ENCODE results near the gene TECR.
"Not testable (repeated sequence)": the region's sequence is repeated elsewhere in the genome, so short reads cannot be mapped to it uniquely, and the experiment has no call there.

The TECR gene

GRCh38 chr19:14540741-14541525 is 11.5 kb downstream of the TECR start:
- DNase-seq = no peak

DNA sequence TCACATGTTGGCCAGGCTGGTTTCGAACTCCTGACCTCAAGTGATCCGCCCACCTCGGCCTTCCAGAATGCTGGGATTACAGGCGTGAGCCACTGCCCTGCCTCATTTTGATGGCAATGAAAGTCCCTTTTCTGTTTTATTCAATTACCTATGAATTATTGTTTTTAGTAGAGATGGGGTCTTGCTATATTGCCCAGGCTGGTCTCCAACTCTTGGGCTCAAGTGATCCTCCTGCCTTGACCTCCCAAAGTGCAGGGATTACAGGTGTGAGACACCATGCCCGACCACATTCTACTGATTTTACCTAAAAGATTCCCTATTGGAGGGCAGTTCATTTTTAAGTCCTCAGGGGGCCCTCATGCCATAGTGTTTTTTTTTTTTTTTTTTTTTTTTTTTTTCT is 12.6 kb downstream of the TECR start:
- DNase-seq = not testable (repeated sequence)

DNA sequence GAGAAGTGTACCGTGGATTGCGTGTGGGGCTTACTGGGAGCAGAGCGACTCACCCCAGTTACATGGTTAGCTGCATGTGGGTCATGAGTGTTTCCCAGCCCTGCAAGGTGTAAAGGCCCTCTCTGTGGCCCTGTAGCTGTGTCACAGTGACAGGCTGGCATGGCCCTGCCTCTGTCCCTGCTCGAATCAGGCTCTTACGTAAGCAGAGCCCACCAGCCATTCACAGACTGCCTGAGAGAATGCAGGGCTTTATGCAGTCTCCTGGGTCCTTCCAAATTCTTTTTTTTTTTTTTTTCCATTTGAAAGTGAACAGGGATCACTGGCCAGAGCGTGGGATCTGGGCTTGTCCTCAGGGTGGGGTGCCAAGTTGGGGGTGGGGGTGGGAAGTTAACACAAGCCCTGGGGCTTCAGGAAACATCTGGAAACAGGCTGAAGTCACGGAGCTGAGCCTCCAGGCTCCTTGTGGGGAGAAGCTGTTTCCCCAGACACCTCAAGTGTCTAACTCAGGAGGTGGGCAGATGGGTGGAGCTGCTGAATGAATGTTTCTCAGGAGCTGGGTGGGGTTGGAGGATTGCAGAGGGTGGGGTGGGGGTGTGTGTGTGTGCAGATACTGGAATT is 13.4 kb downstream of the TECR start:
- DNase-seq = no peak

DNA sequence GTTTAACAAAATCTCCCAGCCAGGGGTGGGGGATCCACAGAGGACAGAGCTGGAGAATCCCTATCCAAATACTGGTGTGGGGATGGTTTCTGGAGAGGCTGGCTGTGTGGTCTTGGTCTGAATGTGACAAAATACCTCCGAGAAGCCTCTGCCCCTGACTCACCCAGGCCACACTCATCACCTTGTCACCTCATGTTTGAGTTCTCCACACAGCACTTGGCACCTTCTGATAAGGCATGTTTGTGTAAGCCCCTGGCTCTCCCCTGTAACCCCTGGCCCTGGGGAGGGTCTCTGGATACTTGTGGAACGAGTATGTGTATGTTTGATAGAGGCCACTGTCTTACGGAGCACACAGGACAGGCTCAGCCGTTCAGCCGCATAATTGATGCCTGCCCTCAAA is 14.7 kb downstream of the TECR start:
- DNase-seq = no peak

DNA sequence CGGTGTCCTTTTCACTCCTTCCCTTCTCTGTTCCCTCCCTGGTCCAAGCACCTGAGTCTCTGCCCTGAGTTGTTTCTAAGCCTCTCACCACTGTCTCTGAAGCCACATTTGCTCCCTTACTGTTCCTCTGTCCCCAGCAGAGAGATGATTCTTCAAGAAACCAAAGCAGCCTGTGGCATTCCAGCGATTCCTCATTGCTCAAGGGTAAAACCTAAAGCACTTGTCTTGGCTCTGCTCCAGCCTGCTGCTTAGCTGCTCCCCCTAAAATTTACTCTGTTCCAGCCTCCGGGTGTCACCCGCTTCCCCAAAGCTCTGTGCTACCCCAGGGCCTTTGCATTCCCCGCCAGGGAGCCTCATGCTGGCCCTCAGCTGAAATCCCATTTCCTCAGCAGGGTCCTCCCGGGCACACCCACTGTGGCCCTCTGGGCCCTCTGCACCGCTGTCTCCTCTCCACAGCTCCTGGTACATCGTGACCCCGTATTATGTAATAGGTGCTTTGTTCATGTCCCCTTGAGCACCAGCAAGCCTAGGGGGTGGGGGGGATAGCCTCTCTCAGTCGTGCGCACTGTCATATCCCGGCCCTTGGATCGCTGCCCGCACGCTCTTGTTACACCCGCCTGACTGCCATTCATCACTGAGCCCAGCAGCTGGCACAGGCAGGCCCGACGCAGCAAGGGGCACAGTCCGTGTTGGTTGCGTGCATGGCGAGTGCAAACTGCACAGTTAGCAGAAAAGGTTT is 15.8 kb downstream of the TECR start:
- no peak for DNase-seq

- DNase-seq = no peak
Observed at GRCh38 chr19:14545716-14546082, 16.3 kb downstream of the TECR start.

- DNase-seq = no peak
Observed at GRCh38 chr19:14550201-14550754, 20.9 kb downstream of the TECR start.

- peak; percentile 74 for DNase-seq
Observed at GRCh38 chr19:14551134-14552005, 22.0 kb downstream of the TECR start.

DNA sequence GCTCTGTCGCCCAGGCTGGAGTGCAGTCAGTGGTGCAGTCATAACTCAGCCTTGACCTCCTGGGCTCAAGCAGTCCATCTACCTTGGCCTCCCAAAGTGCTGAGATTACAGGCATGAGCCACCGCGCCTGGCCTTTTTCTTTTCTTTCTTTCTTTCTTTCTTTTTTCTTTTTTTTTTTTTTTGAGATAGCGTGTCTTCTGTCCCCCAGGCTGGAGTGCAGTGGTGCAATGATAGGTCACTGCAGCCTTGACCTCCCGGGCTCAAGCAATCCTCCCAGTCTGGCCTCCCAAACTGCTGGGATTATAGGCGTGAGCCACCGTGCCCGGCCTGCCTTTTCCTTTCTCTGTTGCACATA is 22.6 kb downstream of the TECR start:
- DNase-seq = not testable (repeated sequence)

- no peak for DNase-seq
Observed at GRCh38 chr19:14553042-14553938, 23.9 kb downstream of the TECR start.

DNA sequence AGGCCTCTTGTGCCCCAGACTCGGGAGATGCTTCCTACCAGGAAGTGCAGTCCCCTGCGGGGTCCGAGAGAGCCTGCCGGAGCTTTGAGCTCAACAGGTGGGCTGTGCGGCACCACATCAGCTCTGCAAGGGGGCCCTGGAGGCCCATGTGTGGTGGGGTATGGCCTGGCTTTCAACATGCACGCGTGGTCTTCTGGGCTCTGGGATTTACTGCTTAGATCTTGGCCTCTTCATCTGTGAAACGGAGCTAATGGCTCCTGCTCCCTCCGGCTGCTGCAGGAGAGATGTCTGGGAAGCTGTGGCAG is 24.5 kb downstream of the TECR start:
- DNase-seq = no peak

DNA sequence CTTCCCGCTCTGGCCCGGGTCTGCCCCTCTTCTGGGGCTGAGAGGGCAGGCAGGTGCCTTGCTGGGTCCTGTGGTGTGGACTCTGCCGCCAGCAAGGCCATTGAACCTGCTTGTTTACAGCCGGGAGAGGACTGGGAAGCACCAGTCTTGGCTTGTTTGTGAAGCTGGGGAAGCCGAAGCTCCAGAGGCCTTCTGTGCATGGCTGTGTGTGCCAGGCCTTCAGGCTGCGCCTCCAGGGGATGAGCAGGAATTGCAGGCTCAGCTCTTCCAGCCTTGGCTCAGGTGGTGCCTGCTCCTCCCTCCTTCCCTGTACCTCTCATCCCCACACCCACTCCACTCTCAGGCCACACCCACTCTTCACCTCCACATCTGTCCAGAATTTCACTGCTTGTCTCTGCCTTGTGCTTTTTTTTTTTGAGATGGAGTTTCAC is 25.0 kb downstream of the TECR start:
- no peak for DNase-seq

- DNase-seq = no peak
Observed at GRCh38 chr19:14555918-14556661, 26.7 kb downstream of the TECR start.

- DNase-seq = peak; percentile 86
Observed at GRCh38 chr19:14556662-14557188, 27.3 kb downstream of the TECR start.

GRCh38 chr19:14558370-14559066 is 29.1 kb downstream of the TECR start:
- no peak for DNase-seq

- no peak for DNase-seq
Observed at GRCh38 chr19:14559916-14560775, 30.8 kb downstream of the TECR start.

- DNase-seq = no peak
Observed at GRCh38 chr19:14560776-14561108, 31.3 kb downstream of the TECR start.

GRCh38 chr19:14561249-14561648 is 31.9 kb downstream of the TECR start:
- no peak for DNase-seq

DNA sequence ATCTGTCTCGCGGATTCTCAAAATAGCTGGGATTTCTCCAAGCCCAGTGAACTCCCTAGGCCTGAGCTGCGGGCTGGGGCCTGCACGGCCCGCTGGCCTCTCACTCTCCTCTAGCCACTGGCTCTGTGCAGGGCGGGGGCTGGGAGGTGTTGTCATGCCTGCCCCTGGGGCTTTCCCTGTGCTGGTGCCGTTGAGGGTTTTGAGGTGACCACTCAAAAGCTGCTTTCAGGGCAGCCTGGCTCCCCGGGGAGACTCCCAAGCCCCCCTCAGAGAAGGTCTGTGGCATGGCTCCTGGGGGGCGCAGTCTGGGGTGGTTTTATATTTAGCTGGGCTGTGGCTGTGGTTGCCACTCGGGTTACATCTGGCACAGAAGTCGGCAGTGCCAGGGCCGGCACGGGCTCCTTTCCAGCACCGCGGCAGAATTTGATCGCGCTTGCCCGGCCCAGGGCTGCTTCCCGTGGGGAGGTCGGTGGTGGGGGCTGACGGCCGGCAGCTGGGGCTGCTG is 32.5 kb downstream of the TECR start:
- no peak for DNase-seq
